ENCODE results near the gene MED28.
"Not testable (repeated sequence)": the region's sequence is repeated elsewhere in the genome, so short reads cannot be mapped to it uniquely, and the experiment has no call there.

MED28 gene

DNA sequence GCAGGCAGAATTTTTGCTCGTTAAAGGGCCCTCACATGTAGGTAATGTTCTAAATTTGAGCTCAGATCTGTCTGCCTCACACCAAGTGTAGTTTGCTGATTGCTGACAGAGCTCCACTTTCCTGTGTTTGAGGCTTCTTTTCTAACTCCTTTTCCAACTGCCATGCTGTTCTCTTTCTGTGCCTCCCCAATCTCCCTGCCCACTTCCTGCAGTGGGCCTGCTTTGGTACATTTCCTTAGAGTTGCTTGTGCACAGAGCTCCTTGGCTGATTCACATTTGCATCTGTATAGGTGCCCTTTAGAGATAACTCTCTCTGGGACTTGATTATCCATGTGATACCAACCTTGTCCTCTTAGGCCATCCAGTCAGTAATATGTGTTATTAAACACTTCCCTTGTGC, 4.5 kb downstream of the MED28 start:
- no peak for DNase-seq

DNA sequence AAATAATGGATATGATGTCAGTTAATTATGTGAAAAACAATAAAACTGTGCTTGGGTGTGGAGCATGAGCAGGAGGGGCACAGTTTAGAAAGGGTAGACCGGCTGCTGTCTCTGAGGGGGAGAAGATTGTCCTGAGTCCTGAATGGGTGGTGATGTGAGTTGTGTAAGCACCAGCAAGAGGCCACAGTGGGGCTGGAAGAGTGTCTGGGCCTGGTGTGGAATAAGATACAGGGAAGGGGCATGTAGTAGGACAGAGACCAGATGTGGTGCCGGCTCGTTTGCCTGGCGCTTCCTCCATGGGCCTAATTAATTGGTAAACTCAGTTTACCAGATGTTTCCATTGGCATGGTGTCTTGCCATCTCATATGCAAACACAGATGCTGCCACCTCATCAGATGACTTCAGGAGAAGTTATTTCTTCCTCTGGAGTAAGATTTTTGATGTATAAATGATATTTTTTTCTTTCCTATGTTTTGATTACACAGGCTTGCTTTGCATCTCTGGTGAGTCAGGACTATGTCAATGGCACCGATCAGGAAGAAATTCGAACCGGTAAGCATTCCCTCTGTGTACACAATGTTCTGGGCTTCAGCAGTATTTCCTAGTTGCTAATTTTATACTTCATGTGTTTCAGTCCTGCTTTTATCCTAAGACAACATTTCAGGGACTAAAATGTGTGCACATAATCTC, 5.1 kb downstream of the MED28 start:
- no peak for DNase-seq

DNA sequence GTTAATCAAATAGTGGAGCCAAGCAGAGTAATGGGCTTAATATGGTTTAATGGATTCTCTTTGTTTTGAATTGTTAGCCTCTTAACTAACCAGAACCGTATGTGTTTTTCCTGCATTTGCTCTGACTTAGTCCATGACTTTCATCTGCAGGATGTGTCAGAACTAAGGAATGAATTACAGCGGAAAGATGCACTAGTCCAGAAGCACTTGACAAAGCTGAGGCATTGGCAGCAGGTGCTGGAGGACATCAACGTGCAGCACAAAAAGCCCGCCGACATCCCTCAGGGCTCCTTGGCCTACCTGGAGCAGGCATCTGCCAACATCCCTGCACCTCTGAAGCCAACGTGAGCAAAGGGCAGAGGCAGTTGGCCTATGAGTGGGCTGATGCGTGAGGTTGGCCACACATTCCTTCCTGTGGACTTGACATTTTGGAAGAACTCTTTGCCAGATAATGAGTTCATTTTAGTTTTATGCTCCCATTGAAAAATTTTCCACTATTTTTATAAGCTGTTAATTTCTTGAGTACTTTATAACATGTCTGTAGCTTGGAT, 9.1 kb downstream of the MED28 start:
- DNase-seq = no peak

DNA sequence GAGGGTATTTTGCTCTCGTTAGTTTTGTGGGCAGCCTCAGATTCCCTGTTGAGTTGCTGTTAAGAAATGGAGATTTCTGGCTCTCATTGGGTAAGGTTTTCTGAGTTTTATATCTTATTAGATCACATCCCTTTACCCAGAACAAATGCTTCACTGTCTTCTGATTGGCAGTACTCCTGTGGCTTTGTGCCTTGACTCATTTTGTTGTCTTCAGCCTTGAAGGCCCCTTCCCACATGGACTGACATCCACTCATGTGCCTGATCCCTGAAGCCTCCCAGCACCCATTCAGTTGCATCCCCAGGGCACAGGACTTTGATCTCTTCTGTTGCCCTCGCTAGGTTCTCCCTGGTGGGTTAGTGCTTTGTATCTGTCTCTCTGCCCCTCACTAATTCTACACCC, 10.4 kb downstream of the MED28 start:
- DNase-seq = no peak

DNA sequence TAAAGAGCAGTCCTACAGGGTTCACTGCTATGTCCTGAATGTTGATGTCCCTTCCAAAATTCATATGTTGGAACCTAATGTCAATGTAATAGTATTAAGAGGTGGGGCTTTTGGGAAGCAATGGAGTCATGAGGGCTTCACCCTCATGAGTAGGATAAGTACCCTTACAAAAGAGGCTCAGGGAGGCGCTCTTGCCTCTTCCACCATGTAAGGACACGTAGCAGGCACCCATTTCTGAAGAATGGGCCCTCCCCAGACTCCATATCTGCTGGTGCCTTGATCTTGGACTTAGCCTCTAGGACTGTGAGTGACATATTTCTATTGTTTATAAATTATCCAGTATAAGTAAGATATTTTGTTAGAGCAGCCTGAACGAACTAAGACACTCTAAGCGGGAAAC, 15.8 kb downstream of the MED28 start:
- no peak for DNase-seq

DNA sequence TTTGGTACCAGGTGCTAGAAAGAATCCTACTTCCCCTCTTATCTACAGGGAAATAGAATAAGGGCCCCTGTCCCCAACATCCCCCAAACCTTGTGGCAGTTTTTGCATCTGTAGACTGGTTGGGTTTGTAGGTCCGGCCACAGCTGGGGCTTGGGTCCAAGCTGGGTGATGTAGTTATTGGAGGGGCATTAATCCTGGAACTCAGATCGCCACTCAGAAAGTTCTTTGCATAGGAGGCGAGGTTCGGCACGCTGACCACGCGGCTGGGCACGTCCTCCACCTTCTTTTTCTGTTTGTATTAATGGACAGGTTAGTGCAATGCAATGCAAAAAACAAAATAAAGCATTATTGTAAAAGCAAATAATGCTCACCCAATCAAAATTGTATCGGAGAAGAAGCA, 19.2 kb downstream of the MED28 start:
- no peak for DNase-seq

DNA sequence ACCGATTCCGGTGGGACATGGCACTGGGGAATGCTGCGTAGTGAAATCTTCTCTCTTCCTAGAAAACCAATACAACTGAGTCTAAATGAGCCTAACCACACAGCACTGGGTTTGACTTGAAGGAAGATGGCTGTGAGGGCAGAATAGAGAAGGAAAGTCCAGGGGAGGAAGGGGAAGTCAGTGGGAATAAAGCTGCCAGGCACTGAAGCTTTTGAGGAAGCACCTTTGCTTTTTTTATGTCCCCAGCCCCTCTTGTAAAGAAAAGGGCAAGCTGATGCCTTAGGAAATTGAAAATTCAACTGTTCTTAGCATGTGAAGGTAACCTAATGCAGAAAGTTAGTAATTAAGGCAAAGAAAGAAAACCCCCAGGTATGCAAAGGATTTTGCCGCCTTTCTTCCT, 20.6 kb downstream of the MED28 start:
- peak in 3 of 4 experiments; percentile 31 to 50 (median 33) for DNase-seq

DNA sequence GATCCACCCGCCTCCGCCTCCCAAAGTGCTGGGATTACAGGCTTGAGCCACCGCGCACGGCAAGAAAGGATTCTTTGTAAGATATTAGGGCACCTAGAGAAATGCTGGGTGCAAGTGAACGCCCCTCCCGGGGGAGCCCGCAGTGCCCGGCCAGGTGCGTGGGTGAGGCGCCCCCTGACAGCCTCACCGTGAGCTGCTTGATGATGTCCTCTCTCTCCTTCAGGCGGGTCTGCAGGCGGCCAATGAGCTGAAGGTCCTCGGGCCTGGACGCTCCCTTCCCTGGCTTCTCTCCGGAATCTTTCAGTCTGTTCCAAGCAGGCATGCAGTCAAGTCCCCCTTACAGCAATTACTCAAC, 21.9 kb downstream of the MED28 start:
- DNase-seq = no peak

DNA sequence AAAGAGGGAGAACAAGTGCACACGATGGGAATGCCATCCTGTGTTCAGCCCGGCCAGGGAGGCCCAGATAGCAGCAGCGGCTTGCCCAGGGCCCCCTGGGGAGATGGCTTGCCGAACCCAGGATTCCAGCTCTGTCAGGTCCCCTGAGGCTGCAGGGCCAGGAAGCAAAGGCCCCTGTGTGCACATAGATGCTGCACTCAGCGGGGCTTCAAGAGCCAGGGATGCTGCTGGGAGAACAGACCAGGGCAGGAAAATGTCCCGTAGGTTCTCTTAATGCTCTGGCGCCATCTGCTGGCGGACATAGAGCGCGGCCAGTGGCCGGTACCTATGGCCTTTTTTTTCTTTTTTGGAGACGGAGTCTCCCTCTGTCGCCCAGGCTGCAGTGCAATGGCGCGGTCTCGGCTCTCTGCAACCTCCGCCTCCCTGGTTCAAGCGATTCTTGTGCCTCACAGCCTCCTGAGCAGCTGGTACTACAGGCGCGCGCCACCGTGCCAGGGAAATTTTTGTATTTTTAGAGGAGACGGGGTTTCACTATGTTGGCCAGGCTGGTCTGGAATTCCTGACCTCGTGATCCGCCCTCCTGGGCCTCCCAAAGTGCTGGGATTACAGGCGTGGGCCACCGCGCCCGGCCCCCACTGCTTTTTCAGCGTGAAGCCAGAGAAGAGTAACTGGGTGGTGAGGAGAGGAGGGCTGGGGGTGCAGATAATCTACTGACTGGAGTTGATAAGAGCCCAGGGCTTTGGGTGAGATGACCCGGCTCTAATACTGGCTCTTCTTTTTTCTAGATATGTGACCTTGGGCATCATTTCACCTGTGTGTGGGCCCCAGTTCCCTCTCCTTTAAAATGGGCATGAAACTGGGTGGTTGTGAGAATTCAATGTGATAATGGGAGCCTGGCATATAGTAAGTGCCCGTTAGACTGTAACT, 22.5 kb downstream of the MED28 start:
- peak; percentile 76 to 87 (median 85) for DNase-seq

DNA sequence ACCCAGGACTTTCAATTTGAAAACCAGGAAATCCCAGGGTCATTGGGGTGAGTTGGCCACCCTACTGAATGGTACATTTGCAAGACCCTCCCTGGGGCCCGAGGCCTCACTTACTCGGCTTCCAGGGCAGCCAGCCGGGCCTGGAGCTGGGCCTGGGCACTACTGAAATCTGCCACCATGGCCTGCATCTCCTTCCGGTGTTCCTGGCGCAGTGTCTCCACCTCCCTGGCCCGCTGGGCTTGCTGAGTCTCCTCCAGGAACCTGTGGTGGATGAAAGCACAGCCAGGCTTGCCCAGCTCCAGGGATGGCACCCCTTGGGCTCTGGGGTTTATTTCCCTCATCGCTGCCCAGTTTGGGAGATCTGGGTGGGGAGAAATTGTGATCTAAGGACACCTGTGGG, 24.7 kb downstream of the MED28 start:
- DNase-seq = no peak

DNA sequence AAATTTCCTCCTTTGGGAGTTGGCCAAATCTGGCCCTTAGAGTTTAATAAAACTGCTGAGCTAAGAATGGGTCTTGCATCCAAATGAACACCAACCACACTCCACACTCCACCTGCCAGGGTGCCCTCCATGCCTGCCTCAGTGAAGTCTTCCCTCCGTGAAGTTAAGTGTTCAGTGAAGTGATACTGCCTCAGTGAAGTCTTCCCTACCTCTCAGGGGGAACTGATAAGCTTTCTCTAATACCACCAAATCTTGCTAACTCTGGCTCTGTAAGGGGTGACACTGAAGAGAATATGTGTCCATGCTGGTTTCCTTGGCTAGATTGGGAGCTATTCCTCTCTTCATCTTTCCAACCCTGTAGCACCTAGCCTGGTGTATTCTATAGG, 27.9 kb downstream of the MED28 start:
- DNase-seq = no peak

DNA sequence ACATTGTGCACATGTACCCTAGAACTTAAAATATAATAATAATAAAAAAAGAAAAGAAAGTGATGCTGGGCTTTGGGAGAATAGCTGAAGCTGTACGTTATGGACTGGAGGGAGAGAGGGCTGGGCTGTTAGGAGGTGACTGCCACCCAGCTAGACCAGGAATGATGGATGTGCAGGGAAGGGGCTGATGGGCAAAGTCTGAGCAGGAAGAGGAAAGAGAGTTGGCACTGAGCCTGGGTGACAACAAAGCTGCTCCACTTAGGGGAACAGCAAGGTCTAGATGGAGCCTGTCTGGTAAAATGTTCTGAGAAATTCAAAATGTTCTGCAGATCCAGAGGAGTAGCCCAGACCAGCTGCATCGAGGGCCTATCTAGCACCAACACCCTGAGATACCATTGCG, 32.3 kb downstream of the MED28 start:
- no peak for DNase-seq

DNA sequence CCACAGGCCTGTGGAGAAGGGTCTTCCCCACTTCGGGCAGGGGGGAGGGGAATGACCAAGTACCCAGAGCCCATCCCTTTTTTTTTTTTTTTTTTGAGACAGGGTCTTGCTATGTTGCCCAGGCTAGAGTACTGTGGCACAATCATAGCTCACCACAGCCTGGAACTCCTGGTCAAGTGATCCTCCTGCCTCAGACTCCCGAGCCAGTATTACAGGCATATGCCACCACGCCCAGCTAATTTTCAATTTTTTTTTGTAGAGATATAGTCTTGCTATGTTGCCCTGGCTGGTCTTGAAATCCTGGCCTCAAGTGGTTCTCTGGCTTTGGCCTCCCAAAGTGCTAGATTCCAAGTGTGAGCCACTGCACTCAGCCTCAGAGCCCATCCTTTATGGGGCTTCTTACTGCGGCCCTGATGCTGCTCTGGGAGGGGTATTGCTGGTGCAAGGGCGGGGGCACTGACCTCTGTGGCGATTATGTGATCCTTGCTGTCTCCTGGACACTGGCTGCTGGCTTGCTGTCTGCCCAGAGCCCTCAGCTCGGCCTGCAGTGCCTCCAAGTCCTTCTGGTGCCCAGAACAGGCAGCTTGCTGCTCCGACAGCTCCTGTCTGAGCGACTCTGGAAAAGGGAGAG, 32.9 kb downstream of the MED28 start:
- no peak for DNase-seq

DNA sequence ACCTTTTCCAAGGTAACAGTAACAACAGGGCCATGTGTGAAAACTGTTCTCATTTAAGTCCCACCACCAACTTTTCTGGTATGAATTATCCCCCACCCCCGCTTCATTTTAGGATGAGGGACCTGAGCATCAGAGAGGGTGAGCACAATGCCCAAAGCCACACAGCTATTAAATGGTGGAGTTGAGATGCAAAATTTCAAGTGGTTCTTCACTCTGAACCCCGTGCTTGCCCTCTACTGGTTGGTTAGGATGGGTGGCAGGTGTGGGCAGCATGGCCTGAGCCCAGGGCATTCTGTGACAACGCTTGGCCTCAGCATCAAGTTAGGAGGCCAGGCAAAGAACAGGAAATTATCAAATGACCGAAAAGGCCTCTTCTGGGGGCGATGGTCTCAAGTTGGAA, 33.5 kb downstream of the MED28 start:
- DNase-seq = no peak

DNA sequence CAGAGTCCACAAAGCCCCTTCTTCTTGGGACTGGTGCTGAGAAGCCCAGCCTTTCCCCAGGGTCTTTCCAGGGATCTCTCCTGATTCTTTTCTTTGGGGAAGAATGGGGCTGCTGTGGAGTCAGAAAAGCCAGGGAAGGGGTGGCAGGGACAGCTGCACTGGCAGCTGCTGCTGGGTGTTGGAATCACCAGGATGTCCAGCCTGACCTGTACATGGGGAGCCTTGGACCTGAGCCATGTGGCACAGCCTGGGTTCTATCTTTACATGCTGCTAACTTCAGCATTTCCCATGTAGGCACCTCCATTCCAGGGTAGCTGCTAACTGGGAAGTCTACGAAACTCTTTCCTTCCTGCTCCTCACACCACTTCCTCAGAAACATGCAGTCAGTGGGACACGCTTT, 36.0 kb downstream of the MED28 start:
- DNase-seq = no peak

DNA sequence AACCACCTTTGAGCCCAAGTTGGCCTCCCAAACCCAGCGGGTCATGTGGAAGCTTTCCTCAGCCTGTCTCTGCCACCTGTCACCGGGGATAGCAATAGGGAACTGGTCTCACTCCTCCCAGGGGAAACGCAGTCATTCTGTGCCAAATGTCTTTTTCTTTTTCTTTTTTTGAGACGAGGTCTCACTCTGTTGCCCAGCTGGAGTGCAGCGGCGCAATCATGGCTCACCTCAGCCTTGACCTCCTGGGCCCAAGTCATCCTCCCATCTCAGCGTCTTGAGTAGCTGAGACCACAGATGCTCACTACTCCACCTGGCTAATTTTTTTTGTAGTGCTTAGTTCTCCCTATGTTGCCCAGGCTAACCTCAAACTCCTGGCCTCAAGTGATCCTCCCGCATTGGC, 40.3 kb downstream of the MED28 start:
- DNase-seq = no peak

DNA sequence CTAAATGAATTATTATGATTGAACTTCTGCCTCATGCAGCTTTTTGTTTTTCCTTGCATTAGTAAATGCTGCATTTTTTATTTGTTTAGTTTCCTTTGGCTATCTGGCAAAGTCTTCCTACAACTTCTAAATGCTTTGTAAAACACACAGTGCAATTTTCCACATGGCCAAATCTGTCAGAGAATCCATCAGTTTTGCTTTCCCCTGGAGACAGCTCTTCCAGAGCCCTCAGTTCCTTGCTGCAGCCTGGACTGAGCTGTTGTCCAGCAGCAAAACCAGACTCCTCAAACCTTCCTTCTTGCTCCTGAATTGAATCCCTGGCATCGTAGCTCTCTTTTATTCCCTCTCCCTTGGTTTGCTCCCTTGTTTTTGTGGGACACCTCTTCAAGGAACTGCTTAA, 42.6 kb downstream of the MED28 start:
- no peak for DNase-seq

DNA sequence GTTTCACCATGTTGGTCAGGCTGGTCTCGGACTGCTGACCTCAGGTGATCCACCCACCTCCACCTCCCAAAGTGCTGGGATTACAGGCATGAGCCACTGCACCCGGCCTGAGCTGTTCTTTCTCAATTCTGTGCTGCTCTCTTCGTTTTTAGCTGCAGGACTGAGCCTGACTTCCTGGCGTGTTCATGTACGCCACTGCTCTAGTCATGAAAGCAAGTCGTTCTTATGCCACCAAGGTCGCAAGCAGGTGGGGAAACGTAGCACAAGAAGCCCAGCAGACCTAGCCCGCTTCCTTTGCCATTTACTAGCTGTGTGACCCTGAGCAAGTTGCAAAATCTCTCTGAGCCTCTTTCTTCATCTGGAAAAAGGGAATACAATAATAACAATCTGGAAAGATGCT, 43.4 kb downstream of the MED28 start:
- DNase-seq = no peak

DNA sequence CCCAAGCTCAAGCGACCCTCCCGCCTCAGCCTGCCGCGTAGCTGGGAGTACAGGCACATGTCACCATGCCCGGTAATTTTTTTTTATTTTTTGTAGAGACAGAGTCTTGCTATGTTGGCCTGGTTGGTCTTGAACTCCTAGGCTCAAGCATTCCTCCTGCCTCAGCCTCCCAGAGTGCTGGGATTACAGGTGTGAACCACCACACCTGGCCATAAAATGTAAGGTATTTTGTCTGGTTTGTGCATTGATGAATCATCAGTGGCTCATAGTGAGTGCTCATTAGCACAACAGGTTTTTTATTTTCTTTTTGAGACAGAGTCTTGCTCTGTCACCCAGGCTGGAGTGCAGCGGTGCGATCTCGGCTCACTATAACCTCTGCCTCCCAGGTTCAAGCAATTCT, 44.8 kb downstream of the MED28 start:
- not testable (repeated sequence) for DNase-seq

DNA sequence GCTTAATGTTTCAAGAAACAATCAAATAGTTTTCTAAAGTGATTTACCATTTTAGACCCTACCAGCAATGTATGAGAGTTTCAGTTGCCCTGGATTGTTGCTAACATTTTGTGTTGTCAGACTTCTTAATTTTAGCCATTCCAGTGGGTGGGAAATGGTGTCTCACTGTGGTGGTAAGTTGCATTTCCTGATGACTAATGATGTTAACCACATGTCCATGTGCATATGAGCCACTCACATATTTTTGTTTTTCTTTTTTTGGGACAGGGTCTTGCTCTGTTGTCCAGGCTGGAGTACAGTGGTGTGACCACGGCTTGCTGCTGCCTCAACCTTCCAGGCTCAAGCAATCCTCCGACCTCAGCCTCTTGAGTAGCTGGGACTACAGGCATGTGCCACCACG, 48.3 kb downstream of the MED28 start:
- DNase-seq = peak; percentile 36 to 79 (median 58)

DNA sequence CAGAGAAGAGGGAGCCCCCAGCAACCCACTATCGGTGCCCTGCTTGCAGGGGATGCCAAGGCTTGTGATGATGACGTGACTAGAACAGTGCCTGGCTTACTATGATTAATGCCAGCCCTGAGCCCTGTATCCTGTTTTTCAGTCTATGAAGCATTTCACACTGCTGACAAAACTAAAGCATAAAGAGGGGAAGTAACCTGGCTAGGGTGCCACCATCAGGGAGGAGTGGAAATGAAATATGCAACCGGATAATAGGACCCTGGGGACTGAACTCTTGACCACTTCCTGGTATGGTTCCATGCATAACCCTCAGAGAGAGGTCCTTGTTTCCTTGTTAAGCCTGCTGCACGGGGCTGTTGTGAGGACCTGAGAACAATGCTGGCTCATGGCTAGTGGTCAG, 50.3 kb downstream of the MED28 start:
- peak; percentile 56 to 79 (median 66) for DNase-seq

DNA sequence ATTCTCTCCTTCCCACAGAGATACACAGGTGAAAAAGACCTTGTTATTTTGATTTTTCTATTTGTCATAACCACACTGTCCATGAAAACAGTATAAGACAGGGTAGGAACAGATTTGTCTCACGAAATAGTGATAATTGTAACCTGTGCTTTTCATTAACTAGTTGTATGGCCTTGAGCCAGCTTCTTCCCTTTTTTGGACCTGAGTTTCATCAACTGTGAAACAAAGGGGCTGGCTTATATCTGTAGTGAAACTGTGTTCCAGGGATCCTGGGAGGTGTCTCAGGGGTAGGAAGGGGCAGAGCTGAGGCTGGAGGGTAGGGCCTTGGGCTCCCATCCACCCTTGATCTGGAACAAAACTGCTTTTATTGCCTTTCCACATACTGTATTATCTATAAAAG, 50.9 kb downstream of the MED28 start:
- peak in 2 of 4 experiments; percentile 9 to 36 for DNase-seq

DNA sequence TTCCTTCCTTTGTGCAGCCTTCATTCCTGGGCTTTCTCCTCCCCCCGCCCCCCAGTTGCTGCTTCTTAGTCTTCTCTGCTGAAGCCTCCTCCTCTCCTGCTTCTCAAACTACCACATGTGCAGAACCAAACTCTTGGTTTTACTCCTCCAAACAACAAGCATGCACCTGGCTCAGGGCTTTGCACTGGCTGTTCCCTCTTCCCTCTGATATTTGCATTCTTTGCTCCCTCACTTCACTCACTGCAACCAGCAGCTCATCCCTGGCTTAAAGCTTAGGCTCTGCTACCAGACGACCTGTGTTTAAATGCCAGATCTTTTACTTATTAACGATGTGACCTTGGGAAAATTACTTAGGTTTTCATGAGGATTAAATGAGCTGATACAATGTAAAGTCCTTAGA, 51.4 kb downstream of the MED28 start:
- no peak for DNase-seq

All from suppressor macrophage (primary cell).